HEK293 (cell line): ENCODE measurements around the gene RAB11FIP3.
"Not testable (repeated sequence)": the region's sequence is repeated elsewhere in the genome, so short reads cannot be mapped to it uniquely, and the experiment has no call there.

Experiments used
- CTCF ChIA-PET: fragments of 350-600 bp; formaldehyde crosslinking; extraction: SDS; loops from one replicate; lab custom pipeline; 2021; ENCODE audit warnings: antibody characterized with exemption; lab: Yijun Ruan, JAX
- POLR2A ChIA-PET: fragments of 300-600 bp; formaldehyde crosslinking; extraction: SDS; loops from one replicate; lab custom pipeline; 2020; ENCODE audit warnings: antibody characterized with exemption, inconsistent platforms; lab: Yijun Ruan, JAX
- H3K27ac ChIP-seq: fragments of 200-500 bp; sonication (Bioruptor generic); 2 replicates; pipeline ENCODE4 v1.5.1; 2014; ENCODE audit warnings: low read depth, low read length, control low read depth, inconsistent platforms; ENCODE audit errors: extremely low read depth
- H3K36me3 ChIP-seq, 2 experiments: fragments of 200-500 bp in 1 of 2; sonication (Bioruptor generic) in 1 of 2; 1 replicate in 1 of 2; 2 replicates in 1 of 2; pipeline ENCODE4 v1.5.1; 2014 to 2017; ENCODE audit warnings: inconsistent platforms in 2 of 2, low read length in 2 of 2; ENCODE audit not compliant: control insufficient read depth in 2 of 2, insufficient read depth in 1 of 2
- H3K4me1 ChIP-seq: fragments of 200-500 bp; sonication (Bioruptor generic); 2 replicates; pipeline ENCODE4 v1.5.1; 2014; ENCODE audit warnings: mild to moderate bottlenecking, low read length, inconsistent platforms; ENCODE audit not compliant: control insufficient read depth, insufficient read depth
- H3K4me3 ChIP-seq: 2 replicates; pipeline ENCODE4 v1.5.1; 2011; ENCODE audit warnings: low read depth, mild to moderate bottlenecking, control low read depth, low read length, moderate library complexity
- H3K9me3 ChIP-seq: fragments of 200-500 bp; sonication (Bioruptor generic); 2 replicates; pipeline ENCODE4 v1.5.1; 2014; ENCODE audit warnings: low read depth, low read length, inconsistent platforms; ENCODE audit not compliant: control insufficient read depth, insufficient read depth
- HOXC10 ChIP-seq: sonication (generic); formaldehyde crosslinking; IDR thresholded peaks from 2 replicates; pipeline ENCODE4 v1.8.1; 2023; ENCODE audit warnings: mild to moderate bottlenecking, missing genetic modification reagents
- KLF1 ChIP-seq: fragments of 450-650 bp; formaldehyde crosslinking; IDR thresholded peaks from 2 replicates; pipeline ENCODE4 v1.5.1; 2016; ENCODE audit warnings: missing biosample characterization, missing genetic modification characterization
- SCRT1 ChIP-seq: fragments of 450-650 bp; formaldehyde crosslinking; IDR thresholded peaks from 2 replicates; pipeline ENCODE4 v1.5.1; 2016; ENCODE audit warnings: missing biosample characterization, missing genetic modification characterization, borderline replicate concordance
- SCRT2 ChIP-seq: fragments of 450-650 bp; formaldehyde crosslinking; IDR thresholded peaks from 2 replicates; pipeline ENCODE4 v1.5.1; 2016; ENCODE audit warnings: missing biosample characterization, missing genetic modification characterization
- ZBTB17 ChIP-seq: fragments of 450-650 bp; formaldehyde crosslinking; IDR thresholded peaks from 2 replicates; pipeline ENCODE4 v1.5.1; 2016; ENCODE audit warnings: missing biosample characterization, missing genetic modification characterization
- ZBTB20 ChIP-seq: fragments of 450-650 bp; formaldehyde crosslinking; IDR thresholded peaks from 2 replicates; pipeline ENCODE4 v1.5.1; 2016; ENCODE audit warnings: missing biosample characterization, missing genetic modification characterization
- ZBTB6 ChIP-seq: fragments of 450-650 bp; formaldehyde crosslinking; IDR thresholded peaks from 2 replicates; pipeline ENCODE4 v1.5.1; 2017; ENCODE audit warnings: missing biosample characterization, missing genetic modification characterization
- TF ChIP-seq, protein P1 (sequence below): fragments of 450-650 bp; formaldehyde crosslinking; IDR thresholded peaks from 2 replicates; pipeline ENCODE4 v1.5.1; 2016; ENCODE audit warnings: missing biosample characterization, missing genetic modification characterization
- TF ChIP-seq, protein P2 (sequence below): fragments of 450-650 bp; formaldehyde crosslinking; IDR thresholded peaks from 2 replicates; pipeline ENCODE4 v1.5.1; 2016; ENCODE audit warnings: missing biosample characterization, missing genetic modification characterization
- TF ChIP-seq, protein P3 (sequence below): fragments of 450-650 bp; formaldehyde crosslinking; IDR thresholded peaks from 2 replicates; pipeline ENCODE4 v1.5.1; 2016; ENCODE audit warnings: missing biosample characterization, missing genetic modification characterization

RAB11FIP3 gene

DNA sequence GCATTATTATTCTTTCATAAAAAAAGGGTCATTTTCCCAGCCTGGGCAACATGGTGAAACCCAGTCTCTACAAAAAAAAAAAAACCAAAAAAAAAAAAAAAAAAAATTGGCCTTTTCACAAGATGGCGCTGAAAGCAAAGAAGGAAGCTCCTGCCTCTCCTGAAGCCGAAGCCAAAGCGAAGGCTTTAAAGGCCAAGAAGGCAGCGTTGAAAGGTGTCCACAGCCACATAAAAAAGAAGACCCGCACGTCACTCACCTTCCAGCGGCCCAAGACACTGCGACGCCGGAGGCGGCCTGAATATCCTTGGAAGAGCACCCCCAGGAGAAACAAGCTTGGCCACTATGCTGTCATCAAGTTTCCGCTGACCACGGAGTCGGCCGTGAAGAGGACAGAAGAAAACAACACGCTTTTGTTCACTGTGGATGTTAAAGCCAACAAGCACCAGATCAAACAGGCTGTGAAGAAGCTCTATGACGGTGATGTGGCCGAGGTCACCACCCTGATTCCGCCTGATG, 38.8 kb upstream of the RAB11FIP3 start (continued):
- TF ChIP-seq ZBTB6: no peak
- TF ChIP-seq, protein P1, sequence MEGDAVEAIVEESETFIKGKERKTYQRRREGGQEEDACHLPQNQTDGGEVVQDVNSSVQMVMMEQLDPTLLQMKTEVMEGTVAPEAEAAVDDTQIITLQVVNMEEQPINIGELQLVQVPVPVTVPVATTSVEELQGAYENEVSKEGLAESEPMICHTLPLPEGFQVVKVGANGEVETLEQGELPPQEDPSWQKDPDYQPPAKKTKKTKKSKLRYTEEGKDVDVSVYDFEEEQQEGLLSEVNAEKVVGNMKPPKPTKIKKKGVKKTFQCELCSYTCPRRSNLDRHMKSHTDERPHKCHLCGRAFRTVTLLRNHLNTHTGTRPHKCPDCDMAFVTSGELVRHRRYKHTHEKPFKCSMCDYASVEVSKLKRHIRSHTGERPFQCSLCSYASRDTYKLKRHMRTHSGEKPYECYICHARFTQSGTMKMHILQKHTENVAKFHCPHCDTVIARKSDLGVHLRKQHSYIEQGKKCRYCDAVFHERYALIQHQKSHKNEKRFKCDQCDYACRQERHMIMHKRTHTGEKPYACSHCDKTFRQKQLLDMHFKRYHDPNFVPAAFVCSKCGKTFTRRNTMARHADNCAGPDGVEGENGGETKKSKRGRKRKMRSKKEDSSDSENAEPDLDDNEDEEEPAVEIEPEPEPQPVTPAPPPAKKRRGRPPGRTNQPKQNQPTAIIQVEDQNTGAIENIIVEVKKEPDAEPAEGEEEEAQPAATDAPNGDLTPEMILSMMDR (tag by site-specific recombination): peak; percentile 47

DNA sequence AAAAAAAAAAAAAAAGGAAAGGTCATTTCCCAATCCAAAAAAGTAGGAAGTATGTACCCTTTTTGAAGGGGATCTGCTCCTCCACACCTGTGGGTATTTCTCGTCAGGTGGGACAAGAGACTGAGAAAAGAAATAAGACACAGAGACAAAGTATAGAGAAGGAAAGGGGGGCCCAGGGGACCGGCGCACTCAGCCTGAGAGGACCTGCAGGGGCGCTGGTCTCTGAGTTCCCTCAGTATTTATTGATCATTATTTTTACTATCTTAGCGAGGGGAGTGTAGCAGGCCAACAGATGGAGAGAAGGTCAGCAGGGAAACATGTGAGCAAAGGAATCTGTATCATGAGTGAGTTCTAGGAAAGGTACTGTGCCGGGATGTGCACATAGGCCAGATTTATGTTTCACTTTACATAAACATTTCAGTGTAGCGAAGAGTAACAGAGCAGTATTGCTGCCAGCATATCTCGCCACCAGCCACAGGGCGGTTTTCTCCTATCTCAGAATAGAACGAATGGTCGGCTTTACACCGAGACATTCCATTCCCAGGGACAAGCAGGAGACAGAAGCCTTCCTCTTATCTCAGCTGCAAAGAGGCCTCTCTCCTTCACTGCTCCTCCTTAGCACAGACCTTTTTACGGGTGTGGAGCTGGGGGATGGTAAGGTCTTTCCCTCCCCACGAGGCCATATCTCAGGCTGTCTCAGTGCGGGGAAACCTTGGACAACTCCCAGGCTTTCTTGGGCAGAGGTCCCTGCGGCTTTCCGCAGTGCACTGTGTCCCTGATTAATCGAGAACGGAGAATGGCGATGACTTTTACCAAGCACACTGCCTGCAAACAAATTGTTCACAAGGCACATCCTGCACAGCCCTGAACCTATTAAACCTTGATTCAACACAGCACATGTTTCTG, 37.4 kb upstream of the RAB11FIP3 start:
- H3K9me3 ChIP-seq, CTCF ChIA-PET, H3K27ac ChIP-seq, H3K4me3 ChIP-seq, H3K4me1 ChIP-seq, H3K36me3 ChIP-seq: not testable (repeated sequence)
- POLR2A ChIA-PET: interaction anchor here (0.7 kb wide), 1 partner anchor 8 kb away, joined by 3 read pairs; no protein-coding TSS in a partner anchor
- TF ChIP-seq, protein P2, sequence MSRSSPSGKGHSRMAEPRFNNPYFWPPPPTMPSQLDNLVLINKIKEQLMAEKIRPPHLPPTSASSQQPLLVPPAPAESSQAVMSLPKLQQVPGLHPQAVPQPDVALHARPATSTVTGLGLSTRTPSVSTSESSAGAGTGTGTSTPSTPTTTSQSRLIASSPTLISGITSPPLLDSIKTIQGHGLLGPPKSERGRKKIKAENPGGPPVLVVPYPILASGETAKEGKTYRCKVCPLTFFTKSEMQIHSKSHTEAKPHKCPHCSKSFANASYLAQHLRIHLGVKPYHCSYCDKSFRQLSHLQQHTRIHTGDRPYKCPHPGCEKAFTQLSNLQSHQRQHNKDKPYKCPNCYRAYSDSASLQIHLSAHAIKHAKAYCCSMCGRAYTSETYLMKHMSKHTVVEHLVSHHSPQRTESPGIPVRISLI (tag by site-specific recombination): peak; percentile 47
- TF ChIP-seq SCRT1: 0 out of 2 replicates have a peak, but pooled peaks have one; percentile 25
- TF ChIP-seq ZBTB20: peak; percentile 76
- TF ChIP-seq, protein P3, sequence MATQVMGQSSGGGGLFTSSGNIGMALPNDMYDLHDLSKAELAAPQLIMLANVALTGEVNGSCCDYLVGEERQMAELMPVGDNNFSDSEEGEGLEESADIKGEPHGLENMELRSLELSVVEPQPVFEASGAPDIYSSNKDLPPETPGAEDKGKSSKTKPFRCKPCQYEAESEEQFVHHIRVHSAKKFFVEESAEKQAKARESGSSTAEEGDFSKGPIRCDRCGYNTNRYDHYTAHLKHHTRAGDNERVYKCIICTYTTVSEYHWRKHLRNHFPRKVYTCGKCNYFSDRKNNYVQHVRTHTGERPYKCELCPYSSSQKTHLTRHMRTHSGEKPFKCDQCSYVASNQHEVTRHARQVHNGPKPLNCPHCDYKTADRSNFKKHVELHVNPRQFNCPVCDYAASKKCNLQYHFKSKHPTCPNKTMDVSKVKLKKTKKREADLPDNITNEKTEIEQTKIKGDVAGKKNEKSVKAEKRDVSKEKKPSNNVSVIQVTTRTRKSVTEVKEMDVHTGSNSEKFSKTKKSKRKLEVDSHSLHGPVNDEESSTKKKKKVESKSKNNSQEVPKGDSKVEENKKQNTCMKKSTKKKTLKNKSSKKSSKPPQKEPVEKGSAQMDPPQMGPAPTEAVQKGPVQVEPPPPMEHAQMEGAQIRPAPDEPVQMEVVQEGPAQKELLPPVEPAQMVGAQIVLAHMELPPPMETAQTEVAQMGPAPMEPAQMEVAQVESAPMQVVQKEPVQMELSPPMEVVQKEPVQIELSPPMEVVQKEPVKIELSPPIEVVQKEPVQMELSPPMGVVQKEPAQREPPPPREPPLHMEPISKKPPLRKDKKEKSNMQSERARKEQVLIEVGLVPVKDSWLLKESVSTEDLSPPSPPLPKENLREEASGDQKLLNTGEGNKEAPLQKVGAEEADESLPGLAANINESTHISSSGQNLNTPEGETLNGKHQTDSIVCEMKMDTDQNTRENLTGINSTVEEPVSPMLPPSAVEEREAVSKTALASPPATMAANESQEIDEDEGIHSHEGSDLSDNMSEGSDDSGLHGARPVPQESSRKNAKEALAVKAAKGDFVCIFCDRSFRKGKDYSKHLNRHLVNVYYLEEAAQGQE (tag by site-specific recombination): peak; percentile 72
- TF ChIP-seq SCRT2: 0 out of 2 replicates have a peak, but pooled peaks have one; percentile 23
- peak; percentile 46; the same call in 1 of the 2 replicates for TF ChIP-seq ZBTB17 (tag by site-specific recombination)

DNA sequence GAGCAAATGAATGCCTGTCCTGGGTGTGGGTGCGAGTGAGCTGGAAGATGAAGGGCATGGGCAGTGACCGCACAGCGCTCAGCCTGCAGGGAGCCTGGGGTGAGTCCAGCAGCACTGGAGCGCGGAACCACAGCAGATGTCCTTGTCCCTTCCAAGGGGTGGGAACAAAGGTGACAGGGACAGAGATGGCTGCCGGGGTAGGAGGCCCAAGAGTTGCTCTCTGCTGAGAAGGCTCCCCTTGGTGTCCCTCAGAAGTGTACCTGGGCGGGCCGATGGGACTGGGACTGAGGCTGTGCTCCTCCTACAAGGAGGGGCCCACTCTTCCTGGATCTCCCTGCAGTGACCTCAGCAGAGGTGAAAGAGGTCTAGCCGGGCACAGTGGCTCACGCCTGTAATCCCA, 36.1 kb upstream of the RAB11FIP3 start:
- no peaks in the 10 kb centered on the region for H3K9me3 ChIP-seq
- no peak overlapping the region for H3K4me3 ChIP-seq
- TF ChIP-seq KLF1 (tag by site-specific recombination) (0 out of 2 replicates have a peak, but pooled peaks have one; percentile 14), HOXC10 (CRISPR knock-in tag) (no peak)
- CTCF ChIA-PET: interaction anchor here (0.7 to 1.2 kb wide), 2 partner anchors 22 to 106 kb away, joined by 3 to 6 read pairs; no protein-coding TSS in a partner anchor
- no peaks in the 10 kb centered on the region for H3K4me1 ChIP-seq
- POLR2A ChIA-PET: interaction anchor here (0.6 to 0.8 kb wide), 3 partner anchors 12 to 67 kb away, joined by 3 read pairs; partner anchors contain the start of gene DECR2
- H3K36me3 ChIP-seq: no peaks in the 10 kb centered on the region
- H3K27ac ChIP-seq: no peak overlapping the region
